DMS79 (cell line): ENCODE results near the gene ELAC1.
"Not testable (repeated sequence)": the region's sequence is repeated elsewhere in the genome, so short reads cannot be mapped to it uniquely, and the experiment has no call there.

Source experiments
- DNase-seq: peaks from one replicate; lab custom pipeline; 2025; lab: John Stamatoyannopoulos, UW

Gene ELAC1

DNA sequence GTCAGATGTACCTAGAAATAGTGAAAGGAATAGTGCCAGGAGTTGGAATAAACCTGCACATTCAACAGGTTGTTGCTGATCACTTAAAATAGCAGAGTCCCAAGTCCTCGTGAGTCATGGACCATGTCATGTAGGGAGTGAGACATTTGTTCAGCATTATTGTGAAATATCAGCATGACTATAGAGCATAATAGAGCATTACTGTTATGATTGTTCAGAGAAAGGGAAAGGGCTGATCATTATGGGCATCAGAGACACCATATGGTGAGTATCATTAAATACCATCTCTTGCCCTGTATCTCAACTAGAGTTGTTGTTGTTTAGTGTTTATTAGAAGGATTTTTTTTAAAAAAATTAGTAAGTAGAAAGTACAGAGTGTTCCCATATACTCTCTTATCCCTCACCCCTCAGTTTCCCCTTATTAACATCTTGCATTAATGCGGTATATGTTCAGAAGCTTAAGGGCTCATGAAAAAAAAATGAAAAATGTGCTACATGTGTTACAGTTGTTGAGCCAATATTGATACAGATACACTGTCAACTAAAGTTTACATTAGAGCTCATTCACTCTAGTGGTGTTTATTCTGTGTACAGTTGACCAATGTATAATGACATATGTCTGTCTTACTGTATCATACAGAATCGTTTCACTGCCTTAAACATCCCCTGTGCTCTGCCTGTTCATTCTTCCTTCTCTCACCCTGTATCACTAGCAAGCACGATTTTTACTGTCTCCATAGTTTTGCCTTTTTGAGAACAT lies 5.7 kb downstream of the ELAC1 start:
- DNase-seq: no peak

DNA sequence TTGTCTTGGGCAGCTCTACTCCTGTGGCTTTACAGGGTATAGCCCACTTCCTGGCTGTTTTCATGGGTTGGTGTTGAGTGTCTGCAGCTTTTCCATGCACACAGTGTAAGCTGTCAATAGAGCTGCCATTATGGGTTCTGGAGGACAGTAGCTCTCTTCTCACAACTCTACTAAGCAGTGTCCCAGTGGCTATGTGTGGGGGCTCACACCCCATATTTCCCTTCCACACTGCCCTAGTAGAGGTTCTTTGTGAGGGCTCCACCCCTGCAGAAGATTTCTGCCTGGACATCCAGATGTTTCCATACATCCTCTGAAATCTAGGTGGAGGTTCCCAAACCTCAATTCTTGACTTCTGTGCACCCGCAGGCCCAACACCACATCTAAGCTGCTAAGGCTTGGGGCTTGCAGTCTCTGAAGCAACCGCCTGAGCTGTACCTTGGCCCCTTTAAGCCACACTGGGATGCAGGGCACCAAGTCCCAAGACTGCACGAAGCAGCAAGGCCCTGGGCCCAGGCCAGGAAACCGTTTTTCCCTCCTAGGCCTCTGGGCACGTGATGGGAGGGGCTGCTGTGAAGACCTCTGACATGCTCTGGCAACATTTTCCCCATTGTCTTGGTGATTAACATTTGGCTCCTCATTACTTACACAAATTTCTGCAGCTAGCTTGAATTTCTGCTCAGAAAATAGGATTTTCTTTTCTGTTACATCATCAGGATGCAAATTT lies 9.4 kb downstream of the ELAC1 start:
- DNase-seq: no peak

DNA sequence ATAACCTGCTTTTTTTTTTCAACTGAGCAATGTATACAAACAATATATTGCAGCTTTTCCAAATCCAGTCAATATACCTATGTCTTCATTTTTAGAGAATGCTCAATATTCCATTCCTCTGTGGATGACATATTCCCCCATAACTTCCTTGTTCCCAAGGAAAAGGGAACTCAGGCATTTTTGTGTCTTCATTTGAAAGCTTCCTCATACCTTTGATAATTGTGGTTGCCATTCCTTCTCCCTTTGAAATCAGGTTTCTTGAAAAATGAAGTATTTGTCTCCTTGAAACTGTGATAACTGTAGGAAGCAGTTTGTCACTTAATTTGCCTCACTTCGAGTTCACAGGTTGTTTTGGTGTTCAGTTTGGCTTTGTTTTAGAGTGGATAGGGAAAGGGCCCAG lies 13.5 kb downstream of the ELAC1 start:
- no peak for DNase-seq

DNA sequence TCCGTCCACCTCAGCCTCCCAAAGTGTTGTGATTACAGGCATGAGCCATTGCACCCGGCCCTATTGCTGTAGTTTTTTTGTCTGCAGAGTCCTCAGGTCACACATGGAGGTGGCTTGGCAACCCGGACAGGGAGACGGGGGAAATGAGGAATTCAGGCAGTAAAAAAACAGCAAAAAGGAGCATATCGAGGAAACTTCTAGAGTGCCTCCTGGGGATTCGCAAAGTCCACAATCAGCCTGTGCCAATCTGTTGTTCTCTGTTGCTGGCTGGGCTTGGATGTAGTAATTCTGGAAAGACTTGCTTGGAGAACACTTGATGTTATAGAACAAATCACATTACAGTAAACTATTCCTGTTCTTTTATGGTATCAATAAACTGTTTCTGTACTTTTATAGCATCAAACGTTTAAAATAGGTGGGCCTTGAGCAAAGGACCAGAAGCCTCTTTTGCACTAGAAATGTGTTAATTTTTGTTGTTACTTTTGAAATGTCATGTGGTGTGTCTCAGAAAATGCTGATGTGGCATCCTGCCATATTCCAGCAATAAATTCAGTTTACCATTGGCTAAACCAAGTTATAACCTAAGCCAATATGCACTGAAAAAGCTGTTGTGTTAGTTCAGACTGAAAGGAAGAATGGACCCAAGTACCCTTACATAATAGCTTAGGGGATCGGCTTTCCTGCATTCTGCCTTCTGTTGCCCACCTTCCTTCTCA lies 14.4 kb downstream of the ELAC1 start:
- no peak for DNase-seq

DNA sequence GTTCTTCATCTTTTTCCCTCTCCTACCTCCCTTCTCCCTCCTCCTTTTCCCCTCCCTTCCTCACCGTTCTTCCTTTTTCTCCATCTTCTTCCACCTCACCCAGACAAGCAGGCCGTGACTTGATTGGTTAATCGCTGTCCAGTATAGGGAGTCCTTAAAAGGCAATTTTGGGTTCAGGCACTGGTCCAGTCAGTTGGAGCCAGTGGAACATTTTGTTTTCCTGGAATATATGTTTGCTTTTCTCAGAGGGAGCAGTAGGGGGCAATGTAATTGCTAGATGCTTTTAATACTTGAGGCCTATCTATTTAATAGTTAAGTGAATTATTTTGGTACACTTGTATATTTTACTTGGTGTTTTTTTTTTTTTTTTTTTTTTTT lies 15.0 kb downstream of the ELAC1 start:
- no peak for DNase-seq

DNA sequence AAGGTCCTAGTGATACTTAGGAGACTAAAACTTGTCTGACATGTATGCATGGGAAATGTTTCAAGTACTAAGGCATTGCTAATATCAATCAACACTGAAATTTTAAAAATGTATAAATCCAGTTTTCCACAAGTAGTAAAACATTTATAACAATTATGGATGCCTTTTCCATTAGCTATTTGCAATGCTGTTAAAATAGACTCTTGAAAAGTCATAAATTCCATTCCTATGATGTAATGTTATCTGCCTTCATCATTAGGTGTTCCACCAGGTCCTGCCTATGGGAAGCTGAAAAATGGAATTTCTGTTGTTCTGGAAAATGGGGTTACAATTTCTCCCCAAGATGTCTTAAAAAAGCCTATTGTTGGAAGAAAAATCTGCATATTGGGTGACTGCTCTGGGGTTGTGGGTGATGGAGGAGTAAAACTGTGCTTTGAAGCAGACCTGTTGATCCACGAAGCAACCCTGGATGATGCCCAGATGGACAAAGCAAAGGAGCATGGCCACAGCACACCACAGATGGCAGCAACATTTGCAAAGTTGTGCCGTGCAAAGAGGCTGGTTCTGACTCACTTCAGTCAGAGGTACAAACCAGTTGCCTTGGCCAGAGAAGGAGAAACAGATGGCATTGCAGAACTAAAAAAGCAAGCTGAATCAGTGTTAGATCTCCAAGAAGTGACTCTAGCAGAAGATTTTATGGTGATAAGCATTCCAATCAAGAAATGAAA lies 18.7 kb downstream of the ELAC1 start:
- no peak for DNase-seq

DNA sequence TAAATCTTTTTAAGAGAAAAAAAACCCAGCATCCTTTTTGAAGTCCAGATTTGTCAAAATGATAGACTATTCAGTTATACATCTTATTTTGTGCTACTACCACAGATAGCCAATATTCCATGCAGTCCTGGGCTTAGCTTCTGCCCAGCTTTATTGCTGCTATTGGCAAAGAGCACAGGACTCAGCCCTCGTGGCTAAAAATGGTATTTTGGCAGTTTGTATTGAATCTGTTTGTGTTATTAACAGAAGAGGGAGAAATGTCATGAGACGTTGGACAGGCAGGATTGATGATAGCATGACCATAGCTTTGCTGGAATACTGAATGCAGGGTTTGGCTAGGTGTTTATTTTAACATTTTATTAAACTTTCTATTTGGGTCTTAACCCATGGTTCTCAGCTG lies 19.4 kb downstream of the ELAC1 start:
- no peak for DNase-seq

DNA sequence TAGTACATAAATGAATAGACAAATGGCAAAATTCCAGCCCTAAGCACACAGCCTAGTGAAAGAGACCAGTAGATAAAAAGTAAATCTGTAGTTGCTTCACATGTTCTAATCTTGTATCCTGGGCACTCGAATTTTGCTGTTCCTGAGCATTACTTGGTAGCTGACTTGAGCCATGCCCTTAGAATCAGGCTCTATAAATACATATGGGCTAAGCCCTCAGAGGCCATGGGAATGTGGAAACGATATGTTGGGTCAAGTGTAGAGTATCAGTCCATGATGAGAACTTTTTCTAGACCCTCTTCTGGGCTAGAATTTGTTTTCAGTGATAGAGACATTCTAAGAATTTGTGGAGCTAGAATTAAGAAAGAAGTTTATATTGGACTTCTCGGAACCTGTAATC lies 21.9 kb downstream of the ELAC1 start:
- no peak for DNase-seq

DNA sequence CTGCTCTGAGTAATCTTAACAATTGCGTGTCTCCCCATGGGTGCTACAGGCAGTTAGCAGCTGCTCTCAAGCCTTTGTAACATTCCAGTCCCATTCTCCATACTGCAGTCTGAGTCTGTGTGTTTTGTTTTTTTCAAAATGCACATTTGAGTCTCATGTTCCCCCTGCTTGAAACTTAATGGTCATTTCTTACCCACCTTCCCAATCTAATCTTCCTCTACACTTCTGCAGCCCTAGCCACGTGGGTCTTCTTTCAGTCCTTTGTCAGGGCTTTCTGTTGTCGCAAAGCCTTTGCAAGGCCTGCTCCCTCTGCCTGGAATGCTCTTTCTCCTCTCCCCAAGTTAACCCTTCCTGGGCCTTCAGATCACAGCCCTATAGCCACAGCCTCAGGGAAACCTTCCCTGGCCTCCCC lies 24.5 kb downstream of the ELAC1 start:
- no peak for DNase-seq

DNA sequence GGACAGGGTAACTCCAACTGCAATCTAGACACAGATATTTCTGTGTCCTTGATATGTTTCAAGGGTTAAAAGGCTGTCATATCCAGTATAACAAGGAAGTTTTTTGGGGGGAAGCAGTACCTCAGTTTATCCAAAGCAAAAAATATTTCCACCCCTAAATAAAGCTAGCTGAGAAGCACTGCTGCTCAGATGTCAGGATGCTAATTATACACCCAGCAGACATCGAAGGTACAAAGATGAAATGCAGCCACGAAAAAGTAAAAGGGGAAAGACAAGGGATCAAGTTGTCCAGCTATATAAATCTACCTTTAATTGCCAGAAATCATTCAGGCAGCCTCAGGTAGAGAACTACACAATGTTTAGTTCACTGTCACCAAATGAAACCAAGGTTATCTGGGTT lies 26.2 kb downstream of the ELAC1 start:
- no peak for DNase-seq

DNA sequence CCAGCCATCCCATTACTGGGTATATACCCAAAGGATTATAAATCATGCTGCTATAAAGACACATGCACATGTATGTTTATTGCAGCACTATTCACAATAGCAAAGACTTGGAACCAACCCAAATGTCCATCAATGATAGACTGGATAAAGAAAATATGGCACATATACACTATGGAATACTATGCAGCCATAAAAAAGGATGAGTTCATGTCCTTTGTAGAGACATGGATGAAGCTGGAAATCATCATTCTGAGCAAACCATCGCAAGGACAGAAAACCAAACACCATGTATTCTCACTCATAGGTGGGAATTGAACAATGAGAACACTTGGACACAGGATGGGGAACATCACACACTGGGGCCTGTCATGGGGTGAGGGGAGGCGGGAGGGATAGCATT lies 35.3 kb downstream of the ELAC1 start:
- DNase-seq: not testable (repeated sequence)

DNA sequence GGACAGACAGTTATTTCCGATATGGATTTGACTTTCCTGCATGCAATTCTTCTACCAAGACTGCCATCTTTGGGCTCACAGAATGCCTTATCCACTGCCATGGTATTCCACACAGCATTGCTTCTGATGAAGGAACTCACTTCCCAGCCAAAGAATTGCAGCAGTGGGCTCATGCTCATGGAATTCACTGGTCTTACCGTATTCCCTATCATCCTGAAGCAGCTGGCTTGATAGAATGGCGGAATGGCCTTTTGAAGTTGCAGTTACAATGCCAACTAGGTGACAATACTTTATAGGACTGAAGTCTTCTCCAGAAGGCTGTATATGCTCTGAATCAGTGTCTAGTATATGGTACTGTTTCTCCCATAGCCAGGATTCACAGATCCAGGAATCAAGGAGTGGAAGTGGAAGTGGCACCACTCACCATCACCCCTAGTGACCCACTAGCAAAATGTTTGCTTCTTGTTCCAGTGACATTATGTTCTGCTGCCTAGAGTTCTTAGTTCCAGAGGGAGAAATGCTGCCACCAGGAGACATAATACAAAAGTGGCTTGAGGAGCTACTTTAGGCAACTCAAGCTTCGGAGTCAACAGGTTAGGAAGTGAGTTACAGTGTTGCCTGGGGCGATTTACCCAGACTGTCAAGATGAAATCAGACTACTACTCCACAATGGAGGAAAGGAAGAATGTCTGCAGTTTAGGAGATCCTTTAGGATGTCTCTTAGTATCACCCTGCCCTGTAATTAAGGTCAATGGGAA lies 38.4 kb downstream of the ELAC1 start:
- no peak for DNase-seq

DNA sequence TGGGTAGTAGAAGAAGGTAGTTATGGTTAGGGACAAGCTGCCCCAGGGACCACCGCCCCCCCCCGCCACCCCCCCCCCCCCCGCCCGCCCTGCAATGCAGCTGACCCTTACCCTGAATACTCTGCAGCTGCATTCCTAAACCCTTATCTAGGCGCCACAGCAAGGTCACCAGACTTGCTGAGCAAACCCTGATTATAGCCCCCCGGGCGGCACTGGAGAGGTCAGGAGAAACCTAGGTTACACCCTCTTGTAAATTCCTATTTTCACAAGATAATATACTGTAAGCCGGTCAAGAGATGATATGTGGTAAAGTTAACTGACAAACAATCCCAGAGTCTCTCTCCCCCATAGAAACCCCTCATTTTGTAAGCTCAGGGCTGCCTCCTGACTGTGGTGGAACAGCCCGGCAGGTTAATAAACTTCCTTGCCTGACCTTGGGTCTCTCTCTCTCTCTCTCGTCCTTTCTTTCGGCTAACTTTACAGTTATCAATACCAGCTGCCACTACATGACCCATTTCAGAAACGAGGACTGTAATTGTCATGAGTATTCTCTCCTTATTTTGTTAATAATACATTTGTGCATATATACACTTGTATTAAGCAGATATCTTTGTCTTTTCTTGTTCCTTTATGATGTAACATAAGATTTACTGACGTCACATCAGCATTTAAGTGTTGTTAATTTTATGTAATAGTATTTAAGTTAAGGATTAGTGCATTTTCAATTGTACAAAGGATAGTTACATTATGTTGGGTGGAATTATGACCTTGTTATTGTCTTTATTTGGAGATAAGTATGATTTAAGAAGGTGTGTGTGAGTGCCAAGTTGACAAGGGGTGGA lies 39.3 kb downstream of the ELAC1 start:
- no peak for DNase-seq

DNA sequence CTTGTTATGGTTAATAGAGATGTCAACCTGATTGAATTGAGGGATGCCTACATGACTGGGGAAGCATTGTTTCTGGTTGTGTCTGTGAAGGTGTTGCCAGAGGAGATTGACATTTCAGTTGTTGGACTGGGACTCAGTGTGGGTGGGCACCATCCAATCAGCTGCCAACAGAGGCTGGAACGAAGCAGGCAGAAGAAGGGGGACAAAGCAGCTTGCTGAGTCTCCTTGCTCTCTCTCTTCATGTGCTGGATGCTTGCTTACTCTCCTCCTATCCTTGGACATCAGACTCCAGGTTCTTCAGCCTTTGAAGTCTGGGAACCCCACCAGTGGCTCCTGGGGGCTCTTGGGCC lies 39.9 kb downstream of the ELAC1 start:
- no peak for DNase-seq

DNA sequence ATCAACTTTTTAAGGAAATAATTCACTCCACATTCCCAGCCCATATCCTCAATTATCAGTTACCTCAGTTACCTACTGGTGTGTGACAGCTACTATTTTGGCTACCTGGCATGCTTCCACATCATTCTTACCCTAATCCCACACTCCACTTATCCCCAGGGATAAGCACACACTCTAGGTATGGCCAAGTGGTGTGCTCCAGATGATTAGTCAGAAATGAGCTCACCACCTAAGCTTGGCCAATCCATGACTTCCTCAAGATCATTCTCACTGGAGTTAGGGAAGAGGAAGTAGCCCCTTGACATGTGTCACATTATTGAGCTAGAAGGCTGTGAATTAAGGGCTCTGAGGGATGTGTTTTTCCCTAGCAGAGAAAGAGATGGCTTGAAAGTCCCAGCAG lies 41.2 kb downstream of the ELAC1 start:
- DNase-seq: peak; percentile 95

DNA sequence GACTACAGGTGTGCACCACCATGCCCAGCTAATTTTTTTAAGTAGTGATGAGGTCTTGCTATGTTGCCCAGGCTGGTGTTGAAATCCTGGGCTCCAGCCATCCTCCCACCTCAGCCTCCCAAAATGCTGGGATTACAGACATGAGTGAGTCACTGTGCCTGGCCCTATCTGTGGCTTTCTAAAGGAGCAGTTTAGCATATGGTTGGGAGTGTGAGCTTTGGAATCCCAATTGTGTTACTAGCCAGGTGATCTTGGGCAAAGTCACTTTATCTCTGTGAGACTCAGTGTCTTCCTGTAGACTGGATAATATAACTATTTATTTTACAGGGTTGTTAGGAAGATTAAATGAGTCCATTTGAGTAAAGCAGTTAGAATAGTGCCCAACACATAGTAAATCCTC lies 42.4 kb downstream of the ELAC1 start:
- DNase-seq: no peak

DNA sequence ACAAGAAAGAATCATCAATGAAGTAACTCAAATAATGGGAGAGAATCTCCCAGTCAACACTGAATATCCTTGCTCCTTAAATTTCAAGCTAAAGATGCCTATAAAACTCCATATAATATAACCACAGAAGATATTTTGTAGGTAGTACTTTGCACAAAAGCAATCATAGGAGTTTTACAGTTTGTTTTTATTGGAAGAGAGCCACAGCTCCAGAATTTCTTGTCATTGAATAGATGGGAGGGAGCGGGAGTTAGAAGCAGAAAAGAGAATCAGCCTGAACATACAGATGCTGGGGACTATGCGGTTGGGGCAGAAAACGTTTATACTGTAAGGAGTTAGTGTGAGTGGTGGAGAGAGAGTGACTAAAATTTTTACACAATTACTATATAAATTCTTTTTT lies 43.9 kb downstream of the ELAC1 start:
- DNase-seq: no peak

DNA sequence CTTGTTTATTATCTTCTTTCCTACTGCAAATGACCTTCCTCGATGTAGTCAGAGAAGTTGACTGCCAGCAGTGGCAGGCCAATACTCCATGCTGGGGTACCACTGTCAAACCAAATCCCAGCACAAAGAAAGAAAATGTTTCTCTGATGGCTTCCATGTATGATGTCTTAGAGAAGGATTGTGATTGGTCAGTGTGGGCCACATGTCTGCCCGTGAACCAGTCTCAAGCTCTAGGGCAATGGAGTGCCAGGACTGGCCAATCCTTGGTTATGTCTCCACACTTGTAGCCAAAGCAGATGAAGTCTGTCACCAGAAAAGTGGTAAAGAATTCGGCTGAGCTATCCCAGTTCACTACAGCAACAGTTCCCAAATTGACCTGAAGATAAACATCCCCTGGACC lies 44.6 kb downstream of the ELAC1 start:
- no peak for DNase-seq

DNA sequence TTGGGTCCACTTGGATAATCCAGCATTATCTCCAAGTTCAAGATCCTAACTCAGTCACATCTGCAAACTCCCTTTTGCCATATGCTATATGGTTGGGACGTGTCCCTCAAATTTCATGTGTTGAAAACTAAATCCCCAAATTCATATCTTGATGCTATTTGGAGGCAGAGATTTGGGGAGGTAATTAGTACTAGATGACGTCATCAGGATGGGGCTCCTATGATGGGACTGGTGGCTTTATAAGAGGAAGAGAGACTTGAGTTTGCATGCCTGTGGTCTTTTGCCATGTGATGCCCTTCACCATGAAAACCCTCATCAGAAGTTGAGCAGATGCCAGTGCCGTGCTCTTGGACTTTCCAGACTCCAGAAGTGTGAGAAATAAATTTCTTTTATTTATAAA lies 45.4 kb downstream of the ELAC1 start:
- DNase-seq: no peak

DNA sequence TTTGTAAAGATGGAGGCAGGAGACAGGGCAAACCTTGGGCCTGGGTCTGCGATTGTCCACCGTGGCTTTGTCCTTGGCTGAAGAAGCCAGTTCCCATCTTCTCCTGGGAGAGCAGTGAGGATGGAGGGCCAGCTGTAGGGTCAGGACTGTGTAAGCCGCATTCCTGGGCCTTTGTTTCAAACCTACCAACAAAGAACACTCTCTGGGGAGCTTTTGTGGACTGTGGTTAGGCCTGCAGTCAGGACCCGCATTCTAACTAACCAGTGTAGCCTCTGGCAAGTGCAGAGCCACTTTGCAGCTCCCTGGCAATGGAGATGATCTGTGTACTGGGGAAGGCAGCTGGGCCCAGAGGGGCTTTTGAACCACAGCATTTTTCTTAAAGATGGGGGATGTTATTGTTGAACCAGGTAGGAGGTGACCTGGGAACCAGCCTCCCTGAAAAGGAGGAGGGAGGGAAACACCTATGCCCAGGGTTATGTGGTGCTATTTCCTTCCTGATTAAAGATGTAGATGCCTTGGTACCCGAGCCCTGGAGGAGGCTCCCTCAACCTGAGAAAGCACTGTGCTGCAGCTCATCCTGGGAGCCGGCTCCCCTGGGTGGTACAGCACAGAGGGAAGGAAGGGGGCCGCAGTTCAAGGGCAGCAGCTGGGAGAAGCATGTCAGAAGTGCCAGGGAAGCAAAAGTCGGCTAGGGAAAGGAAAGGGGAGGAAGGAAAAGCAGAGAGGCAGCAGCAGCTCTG lies 49.5 kb downstream of the ELAC1 start:
- no peak for DNase-seq
